OCI-M1 (cell line): ENCODE data around the gene TOLLIP.
A peak's percentile ranks its signal among the peaks of the same experiment; 100 is the strongest.
"Not testable (repeated sequence)": the region's sequence is repeated elsewhere in the genome, so short reads cannot be mapped to it uniquely, and the experiment has no call there.

Source experiments
- DNase-seq: peaks from one replicate; lab custom pipeline; 2025; lab: John Stamatoyannopoulos, UW

The TOLLIP gene

GRCh38 chr11:1262172-1263006 lies 47.0 kb downstream of the TOLLIP start:
- peak; percentile 93 for DNase-seq

GRCh38 chr11:1261241-1262071 lies 48.0 kb downstream of the TOLLIP start:
- no peak for DNase-seq

- DNase-seq: no peak
Observed at GRCh38 chr11:1260620-1261019, 48.8 kb downstream of the TOLLIP start.

- peak; percentile 44 for DNase-seq
Observed at GRCh38 chr11:1260023-1260501, 49.4 kb downstream of the TOLLIP start.

- no peak for DNase-seq
Observed at GRCh38 chr11:1259561-1259960, 49.9 kb downstream of the TOLLIP start.

GRCh38 chr11:1259076-1259461 lies 50.4 kb downstream of the TOLLIP start:
- DNase-seq: no peak

GRCh38 chr11:1258401-1259075 lies 50.9 kb downstream of the TOLLIP start:
- DNase-seq: no peak

- DNase-seq: no peak
Observed at GRCh38 chr11:1257916-1258315, 51.5 kb downstream of the TOLLIP start.

GRCh38 chr11:1257366-1257765 lies 52.1 kb downstream of the TOLLIP start:
- DNase-seq: no peak

- DNase-seq: no peak
Observed at GRCh38 chr11:1256257-1257045, 53.0 kb downstream of the TOLLIP start.

- no peak for DNase-seq
Observed at GRCh38 chr11:1255151-1255550, 54.3 kb downstream of the TOLLIP start.

- no peak for DNase-seq
Observed at GRCh38 chr11:1254733-1255132, 54.7 kb downstream of the TOLLIP start.

- DNase-seq: no peak
Observed at GRCh38 chr11:1254086-1254648, 55.3 kb downstream of the TOLLIP start.

GRCh38 chr11:1253103-1253485 lies 56.3 kb downstream of the TOLLIP start:
- no peak for DNase-seq

GRCh38 chr11:1252371-1253102 lies 56.9 kb downstream of the TOLLIP start:
- no peak for DNase-seq

GRCh38 chr11:1251236-1251770 lies 58.1 kb downstream of the TOLLIP start:
- no peak for DNase-seq

GRCh38 chr11:1250411-1250810 lies 59.0 kb downstream of the TOLLIP start:
- not testable (repeated sequence) for DNase-seq

- not testable (repeated sequence) for DNase-seq
Observed at GRCh38 chr11:1248951-1249350, 60.5 kb downstream of the TOLLIP start.

GRCh38 chr11:1247026-1247425 lies 62.4 kb downstream of the TOLLIP start:
- DNase-seq: not testable (repeated sequence)

- not testable (repeated sequence) for DNase-seq
Observed at GRCh38 chr11:1246301-1246700, 63.1 kb downstream of the TOLLIP start.
